A549 (cell line): ENCODE data around the gene CTU2.

ENCODE experiments used
- CTCF ChIP-seq: fragments of >200 bp; sonication (Bioruptor Twin); formaldehyde crosslinking; IDR thresholded peaks from 3 replicates; pipeline ENCODE4 v1.5.1; 2016
- HMGXB4 ChIP-seq: fragments of 250-450 bp; sonication (Bioruptor Pico); IDR thresholded peaks from 2 replicates; pipeline ENCODE4 v1.5.0; 2021; ENCODE audit warnings: mild to moderate bottlenecking, moderate library complexity, borderline replicate concordance
- MAX ChIP-seq: IDR thresholded peaks from 2 replicates; pipeline ENCODE4 v1.6.1; 2012
- MYC ChIP-seq: IDR thresholded peaks from 2 replicates; pipeline ENCODE4 v1.6.1; 2012; ENCODE audit warnings: mild to moderate bottlenecking, inconsistent platforms, low read length, improper control_type of control experiment, borderline replicate concordance
- NFE2L2 ChIP-seq: fragments of 150-350 bp; conservative IDR thresholded peaks from 2 replicates; pipeline ENCODE4 v1.6.1; 2014; ENCODE audit warnings: low read length
- POLR2A ChIP-seq: IDR thresholded peaks from 2 replicates; pipeline ENCODE4 v1.6.1; 2012; ENCODE audit warnings: mild to moderate bottlenecking, low read length
- RCOR1 ChIP-seq: fragments of 150-350 bp; IDR thresholded peaks from 2 replicates; pipeline ENCODE4 v1.6.1; 2014; ENCODE audit warnings: antibody characterized with exemption, low read length, low read depth
- REST ChIP-seq: fragments of 200-600 bp; sonication (generic); IDR thresholded peaks from 2 replicates; pipeline ENCODE4 v1.6.1; 2016; ENCODE audit warnings: antibody characterized with exemption, mild to moderate bottlenecking, moderate library complexity
- SREBF2 ChIP-seq: fragments of 450-650 bp; IDR thresholded peaks from 2 replicates; pipeline ENCODE4 v1.6.1; 2014; ENCODE audit warnings: mild to moderate bottlenecking, moderate library complexity
- ZNF302 ChIP-seq: fragments of 250-450 bp; sonication (Bioruptor Pico); IDR thresholded peaks from 2 replicates; pipeline ENCODE4 v1.9.0; 2021; ENCODE audit warnings: inconsistent platforms, mild to moderate bottlenecking, moderate library complexity

- no peak for TF ChIP-seq CTCF
- no peak for TF ChIP-seq POLR2A
- no peak for TF ChIP-seq MYC
- no peak for TF ChIP-seq SREBF2
- TF ChIP-seq REST: no peak
- TF ChIP-seq MAX: no peak
- TF ChIP-seq ZNF302 (CRISPR knock-in tag): no peak
- TF ChIP-seq NFE2L2: no peak
- TF ChIP-seq RCOR1: no peak
- TF ChIP-seq HMGXB4 (CRISPR knock-in tag): no peak
These were observed 16.6 kb downstream of the CTU2 start for GRCh38 chr16:88722784-88723506.
